NCI-H2196 treated with DMSO at 0.1 percent for 48 hours (cell line): Measurements from ENCODE around the gene MLLT10.
A peak's percentile ranks its signal among the peaks of the same experiment; 100 is the strongest.
"Not testable (repeated sequence)": the region's sequence is repeated elsewhere in the genome, so short reads cannot be mapped to it uniquely, and the experiment has no call there.

ENCODE experiments used
- DNase-seq: peaks from one replicate; lab custom pipeline; 2025; ENCODE audit not compliant: unreplicated experiment; lab: John Stamatoyannopoulos, UW

Gene MLLT10

DNA sequence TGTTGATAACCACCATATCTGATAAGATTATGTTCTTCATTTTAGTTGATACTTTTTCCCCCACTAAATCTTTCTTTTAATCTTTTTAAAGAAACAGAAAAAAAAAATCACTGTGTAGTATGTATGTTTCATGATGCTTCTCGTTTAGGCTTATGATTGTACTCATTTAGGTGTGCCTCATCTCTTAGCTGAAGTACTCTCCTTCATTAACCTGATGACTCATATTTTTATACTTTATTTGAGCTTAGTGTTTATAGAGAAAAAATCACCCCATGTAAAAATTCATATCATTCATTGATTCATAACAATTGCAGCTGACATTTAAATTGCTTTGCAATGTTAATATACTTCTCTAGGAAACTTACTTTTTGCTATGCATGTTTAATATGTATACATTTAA, 158.9 kb downstream of the MLLT10 start:
- no peak for DNase-seq

DNA sequence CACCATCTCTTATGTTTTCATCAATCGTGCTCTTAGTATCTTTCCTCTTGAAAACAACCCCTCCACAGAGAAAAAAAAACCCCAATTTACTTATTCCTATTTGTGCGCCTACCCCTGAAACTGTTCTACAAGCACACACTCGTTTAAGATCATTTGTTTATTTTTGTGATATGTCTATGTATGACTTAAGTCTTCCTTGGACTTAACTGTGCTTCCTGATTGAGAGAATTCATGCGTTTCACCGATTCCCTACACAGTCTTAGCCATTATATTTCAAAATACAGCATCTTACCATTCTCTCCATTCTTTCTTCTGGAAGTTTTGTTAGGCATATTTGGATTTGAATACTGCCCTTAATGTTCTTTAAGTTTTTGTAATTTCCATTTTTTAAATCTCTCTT, 159.4 kb downstream of the MLLT10 start:
- DNase-seq, result no peak

DNA sequence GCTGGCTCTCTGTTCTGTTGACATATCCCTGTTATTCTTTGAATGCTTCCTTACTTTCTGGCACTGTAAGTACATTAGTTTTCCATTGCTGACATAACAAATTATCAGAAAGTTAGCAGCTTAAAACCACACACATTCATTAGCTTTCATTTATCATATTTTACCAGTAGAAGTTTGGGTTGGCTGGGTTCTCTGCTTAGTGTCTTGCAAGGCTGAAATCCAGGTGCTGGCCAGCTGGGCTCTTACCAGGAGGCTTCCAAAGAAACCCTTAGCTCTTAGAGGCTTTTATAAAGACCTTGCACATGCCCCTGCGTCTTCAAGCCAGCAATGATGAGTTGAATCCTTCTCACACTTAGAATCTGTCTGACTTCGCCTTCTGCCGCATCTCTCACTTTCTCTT, 160.6 kb downstream of the MLLT10 start:
- no peak for DNase-seq

DNA sequence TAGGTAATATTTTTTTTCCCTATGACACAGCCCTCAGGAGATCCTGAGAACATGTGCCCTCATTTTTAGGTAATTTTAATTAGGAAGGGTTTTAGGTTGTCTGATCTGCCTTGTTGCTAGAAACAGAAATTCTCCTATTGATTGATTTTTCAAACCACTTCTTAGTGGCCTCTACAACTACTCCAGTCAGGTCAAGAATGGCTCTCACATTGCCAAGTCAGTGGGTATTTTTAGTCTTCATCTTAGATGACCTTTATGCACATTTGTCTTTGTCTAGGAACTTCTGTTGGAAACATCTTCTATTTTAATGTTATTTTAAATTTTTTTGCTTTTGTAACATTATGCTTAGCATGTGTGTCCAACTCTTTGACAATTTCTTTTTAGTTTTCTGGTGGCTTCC, 162.3 kb downstream of the MLLT10 start:
- DNase-seq, result no peak

DNA sequence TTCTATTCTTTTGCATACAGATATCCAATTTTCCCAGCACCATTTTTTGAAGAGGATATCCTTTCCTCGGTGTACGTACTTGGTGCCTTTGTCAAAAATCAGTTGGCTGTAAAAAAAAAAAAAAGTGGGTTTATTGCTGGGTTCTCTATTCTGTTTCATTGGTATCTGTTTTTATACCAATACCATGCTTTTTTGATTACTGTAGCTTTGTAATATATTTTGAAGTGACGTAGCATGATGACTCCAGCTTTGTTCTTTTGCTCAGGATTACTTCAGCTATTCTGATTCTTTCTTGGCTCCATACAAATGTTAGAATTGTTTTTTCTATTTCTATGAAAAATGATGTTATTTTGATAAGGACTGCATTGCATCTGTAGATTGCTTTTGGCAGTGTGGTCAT, 165.5 kb downstream of the MLLT10 start:
- DNase-seq, result no peak

DNA sequence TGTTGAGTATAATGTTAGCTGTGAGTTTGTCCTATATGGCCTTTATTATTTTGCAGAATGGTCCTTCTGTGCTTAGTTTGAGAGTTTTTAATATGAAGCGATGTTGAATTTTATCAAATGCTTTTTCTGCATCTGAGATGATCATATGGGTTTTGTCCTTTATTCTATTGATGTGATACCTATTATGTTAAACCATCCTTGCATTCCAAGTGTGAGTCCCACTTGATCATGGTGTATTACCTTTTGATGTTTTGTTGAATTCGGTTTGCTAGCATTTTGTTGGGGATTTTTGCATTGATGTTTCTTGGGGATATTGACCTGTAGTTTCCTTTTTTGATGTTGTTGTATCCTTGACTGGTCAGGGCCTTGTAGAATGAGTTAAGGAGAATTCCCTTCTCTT, 166.4 kb downstream of the MLLT10 start:
- no peak for DNase-seq

DNA sequence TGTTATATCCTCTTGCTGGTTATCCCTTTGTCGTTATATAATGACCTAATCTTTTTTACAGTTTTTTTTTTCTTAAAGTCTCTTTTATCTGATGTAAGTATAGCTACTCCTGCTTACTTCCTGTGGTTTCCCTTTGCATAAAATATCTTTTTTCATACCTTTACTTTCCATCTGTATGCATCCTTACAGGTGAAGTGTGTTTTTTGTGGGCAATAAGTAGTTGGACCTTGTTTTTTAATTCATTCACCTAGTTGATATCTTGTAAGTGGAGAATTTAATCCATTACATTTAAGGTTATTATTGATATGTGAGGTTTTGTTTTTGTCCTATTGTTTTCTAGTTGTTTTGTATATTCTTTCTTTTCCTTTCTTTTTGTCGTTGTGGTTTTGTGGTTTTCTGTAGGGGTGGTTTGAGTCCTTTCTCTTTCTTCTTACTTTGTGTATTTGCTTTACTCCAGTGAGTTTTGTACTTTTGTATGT, 168.6 kb downstream of the MLLT10 start:
- DNase-seq, result no peak

DNA sequence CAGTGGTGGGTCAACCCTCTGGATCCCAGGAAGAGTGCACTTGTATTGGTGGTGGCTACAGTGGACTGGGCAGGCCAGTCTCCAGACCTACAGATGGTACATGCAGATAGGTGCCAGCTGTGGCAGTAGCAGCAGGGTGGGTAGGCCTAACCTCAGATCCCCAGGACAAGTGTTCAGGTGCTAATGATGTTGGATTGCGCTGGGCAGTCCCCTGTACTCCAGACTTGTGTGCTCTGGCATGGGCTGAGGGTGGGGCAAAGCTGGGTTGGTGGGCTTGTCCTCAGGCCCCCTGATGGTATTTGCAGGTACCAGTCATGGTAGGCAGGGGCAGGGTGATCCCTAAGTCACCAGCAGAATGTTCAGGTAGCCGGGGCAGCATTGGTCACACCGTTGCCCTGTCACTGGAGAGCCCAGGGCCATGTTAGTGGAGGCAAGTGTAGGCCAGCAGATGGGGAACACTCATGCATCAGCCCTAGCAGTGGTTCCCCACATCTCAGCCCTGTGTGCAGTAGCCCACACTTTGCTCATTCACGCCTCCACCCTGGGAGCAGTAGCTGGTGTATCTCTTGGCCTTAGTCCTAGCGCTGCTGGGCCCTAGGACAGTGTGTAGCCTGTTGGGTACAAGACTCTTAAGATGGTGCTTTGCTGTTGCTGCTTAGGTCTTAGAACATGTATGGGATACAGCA, 171.3 kb downstream of the MLLT10 start:
- DNase-seq, result no peak

DNA sequence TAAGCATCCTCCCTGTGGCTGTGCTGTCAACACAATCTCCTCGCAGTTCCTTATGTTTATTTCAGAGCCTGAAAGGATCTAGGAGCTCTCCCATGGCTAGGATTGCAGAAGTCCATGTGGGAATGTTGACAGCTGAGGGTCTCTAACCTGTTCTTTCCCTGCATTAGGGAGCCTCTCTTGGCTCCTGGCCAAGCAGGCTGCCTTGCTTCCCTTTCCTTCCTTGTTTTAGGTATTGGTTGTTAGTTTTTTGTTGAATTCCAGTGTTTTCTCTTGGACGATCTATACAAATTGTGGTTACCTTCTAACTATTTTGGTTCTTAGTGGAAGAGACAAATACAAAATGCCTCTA, 171.8 kb downstream of the MLLT10 start:
- DNase-seq, result no peak

DNA sequence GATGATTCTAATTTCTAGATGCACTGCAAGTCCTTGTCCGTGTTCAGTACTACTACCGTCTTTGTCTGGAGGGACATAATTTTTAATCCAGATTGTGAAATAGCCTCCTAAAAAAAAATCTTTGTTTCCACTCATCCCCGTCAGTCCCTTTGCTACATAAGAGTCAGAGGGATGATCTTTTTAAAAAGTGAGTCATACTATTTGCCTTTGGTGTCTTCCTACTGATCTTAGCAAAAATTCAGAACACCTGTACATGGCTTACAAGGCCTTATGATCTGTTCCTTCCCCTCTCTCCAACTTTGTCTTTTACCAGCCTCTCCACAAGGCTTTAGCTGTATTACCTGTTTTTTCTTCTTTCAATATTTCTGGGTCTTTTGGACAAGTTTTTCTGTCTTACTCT, 173.5 kb downstream of the MLLT10 start:
- no peak for DNase-seq

DNA sequence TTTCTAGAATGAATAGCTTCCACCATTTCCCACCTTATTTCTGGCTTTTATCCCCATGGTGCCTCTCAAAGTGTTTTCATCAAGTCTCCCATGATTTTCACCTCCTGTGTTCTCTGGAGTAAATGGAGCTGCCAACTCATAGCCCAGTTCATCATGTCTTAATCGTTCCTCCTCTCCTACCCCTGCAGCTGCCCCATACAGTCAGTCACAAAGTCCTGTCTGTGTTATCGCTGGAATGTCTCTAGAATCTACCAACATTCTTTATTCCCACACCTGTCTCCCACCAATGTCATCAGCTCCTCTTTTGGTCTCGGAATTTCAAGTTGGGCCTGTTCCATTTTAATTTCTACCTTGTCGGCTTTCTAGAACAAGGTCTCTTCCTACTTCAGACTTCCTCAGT, 178.9 kb downstream of the MLLT10 start:
- no peak for DNase-seq

DNA sequence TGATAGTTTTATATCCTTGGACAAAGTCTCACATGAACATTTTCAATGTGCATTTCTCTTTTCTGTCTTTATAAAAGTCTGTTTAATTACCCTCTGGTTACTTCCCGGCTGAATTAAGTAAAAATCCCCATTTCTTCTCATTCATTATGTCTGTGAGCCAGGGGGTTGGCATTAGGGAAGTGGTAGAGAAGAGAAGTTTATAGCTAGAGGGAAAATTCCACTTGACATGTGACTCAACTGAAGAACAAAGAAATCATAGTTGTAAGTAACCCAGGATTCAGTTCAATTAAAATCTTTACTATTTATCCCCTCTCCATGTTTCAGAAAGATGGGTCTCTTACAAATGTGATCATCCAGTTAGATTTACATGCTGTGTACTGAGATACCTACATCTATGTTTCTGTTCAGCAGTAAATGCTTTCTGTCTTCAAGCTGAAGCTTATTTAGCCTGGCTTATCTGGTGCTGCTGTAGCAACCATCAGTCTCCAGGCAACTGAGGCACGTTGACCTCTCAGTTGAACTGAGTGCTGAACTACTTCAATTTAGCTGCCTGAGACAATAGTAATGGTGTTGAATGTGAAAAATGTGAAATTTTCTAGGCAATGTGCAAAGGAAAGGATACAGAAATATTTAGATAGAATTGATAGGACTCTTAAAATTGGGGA, 181.6 kb downstream of the MLLT10 start:
- DNase-seq, result no peak

DNA sequence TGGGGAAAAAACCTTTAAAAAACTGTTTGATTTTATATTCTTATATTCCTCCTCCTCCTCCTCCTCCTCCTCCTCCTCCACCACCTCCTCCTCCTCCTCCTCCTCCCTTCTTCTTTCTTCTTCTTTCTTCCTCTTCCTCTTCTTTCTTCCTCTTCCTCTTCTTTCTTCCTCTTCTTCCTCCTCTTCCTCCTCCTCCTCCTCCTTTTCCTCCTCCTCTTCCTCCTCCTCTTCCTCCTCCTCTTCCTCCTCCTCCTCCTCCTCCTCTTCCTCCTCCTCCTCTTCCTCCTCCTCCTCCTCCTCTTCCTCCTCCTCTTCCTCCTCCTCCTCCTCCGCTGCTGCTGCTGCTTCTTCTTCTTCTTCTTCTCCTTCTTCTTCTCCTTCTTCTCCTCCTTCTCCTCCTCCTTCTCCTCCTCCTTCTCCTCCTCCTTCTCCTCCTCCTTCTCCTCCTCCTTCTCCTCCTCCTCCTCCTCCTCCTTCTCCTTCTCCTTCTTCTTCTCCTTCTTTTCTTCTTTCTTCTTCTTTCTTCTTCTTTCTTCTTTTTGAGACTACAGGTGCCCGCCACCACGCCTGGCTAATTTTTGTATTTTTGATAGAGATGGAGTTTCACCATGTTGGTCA, 183.5 kb downstream of the MLLT10 start:
- not testable (repeated sequence) for DNase-seq

DNA sequence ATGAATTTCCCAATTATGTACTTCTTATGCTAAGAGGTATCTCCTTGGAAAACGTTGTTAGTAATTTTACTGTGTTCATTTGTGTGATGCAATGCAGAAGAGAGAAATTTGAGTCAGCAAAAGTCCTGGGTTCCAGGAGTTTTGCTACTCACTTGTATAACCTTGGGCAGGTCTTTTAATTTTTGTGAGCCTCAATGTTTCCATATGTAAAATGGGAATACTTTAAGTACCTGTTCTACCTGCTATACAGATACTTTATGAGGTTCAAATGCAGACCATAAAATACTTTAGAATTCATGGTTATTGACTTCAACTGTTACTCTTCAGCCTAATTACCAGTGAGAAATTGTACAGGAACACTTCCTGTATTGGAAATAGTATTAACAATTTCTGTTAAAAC, 185.5 kb downstream of the MLLT10 start:
- no peak for DNase-seq

DNA sequence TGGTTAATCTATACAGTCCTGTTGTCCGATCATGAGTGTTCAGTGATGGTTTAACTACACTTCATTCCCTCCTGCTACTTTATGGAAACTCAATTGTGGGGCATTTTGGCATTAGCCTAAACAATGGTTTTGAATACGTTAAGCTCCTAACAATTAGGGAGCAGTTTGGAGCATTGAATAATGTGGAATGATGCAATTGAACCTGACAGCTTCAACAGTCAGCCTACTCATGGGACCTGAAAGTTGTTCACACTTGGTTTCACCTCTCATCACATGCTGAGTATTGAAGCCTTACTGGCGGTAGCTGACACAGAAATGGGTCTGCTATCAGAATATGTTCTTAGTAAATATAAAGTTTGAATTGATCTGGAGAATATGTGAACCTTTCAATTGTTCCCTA, 186.1 kb downstream of the MLLT10 start:
- no peak for DNase-seq

DNA sequence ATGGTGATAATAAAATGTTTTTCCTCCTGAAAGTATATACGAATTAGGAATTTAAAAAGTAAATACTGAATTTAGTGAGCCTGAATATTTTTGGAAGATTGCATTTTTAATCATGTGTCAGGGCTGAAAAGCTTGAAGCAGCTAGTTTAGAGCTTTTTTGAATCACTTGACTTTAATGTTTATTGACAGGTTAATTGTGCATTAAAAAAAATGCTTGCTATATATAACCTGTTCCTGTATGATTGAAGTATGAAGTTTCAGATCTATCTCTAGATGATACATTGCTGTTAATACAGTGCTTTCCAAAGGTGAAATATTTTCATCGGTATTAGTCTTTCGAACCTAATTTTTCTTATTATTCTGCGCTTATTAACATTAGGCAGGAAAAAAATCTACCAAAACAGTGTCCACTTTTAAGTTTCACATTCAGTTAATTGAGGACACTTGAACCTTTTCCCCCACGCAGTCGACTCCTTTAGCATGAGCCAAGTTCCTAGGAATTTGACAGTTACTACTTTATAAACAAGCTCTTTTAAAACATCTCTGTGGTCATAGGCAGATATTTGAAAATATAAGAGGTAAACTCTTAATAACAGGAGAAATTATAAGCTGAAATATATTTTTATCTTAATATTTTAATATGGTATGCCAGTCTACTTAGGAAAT, 187.1 kb downstream of the MLLT10 start:
- no peak for DNase-seq

DNA sequence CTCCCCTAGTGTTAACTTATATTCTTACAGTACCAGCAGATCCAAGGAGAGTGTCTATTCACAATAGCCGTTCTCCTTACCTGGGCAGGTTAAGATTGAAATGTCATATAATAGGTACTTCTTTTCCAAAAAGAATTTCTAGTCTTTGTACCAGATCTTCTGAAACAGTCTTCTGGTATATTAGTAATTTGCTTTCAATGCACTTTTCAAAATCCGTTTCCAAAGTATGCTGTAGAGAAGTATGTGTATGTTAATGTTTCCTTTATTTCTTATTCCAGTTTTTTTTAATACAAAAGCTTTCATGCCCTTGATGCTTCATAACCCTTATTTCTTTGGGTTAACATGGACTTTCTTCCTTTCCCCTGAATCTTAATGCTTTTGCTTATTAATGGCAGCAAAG, 188.2 kb downstream of the MLLT10 start:
- DNase-seq, result no peak

DNA sequence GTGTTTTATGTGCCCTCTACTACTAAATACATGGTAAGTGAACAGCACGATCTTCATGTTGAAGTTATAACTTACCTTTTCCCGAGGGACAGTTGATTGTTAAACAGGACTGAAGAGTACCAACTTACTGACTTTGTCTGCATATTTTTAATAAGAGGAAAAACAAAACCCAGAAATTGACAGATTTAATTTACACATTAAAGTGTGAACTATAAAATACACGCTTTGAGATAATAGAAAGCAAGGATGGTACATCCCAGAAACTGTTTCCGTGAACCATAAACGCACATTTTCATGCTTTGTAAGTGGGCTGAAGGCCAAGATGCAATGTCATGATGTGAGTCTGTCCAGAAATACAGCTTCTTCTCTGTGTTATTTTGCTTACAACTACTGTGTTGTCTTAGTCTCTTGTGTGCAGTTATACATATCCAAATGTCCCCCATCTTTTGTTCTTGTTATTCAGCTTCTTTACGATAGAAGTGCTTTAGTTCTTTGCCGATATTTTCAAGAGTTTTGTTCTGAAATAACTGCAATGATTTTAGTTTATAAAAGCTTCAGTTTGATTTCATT, 190.1 kb downstream of the MLLT10 start:
- DNase-seq, result no peak

DNA sequence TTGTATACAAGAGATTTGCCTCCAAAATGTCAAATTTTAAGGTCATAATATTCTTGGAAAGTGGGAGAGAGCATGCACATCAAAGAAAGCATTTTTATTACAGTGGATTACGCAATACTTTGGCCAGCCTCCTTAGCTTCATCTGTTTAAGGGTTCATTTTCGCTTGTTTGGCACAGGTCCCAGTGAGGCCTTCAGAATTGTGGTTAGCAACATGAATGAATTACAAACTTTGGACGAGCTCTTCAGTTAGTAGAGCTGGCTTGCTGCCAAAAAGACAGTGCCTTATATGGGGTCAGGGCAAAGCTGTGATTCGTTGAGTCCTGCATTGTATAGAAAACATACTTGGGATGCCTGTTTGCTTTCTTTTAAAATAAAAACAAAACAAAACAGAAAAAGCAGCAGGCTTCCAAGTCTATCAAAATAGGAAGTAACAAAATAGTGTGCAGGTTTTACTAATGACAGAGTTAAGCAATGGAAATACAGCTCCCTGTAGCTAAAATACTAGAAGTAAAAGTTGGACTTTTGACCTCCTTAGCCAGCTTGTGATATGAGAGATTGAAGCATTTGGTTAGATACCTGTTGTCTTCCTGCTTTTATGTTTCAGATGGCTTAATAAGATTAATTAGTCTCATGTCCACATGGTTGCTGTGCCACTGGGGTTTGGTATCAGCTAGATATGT, 190.8 kb downstream of the MLLT10 start:
- peak; percentile 77 for DNase-seq

DNA sequence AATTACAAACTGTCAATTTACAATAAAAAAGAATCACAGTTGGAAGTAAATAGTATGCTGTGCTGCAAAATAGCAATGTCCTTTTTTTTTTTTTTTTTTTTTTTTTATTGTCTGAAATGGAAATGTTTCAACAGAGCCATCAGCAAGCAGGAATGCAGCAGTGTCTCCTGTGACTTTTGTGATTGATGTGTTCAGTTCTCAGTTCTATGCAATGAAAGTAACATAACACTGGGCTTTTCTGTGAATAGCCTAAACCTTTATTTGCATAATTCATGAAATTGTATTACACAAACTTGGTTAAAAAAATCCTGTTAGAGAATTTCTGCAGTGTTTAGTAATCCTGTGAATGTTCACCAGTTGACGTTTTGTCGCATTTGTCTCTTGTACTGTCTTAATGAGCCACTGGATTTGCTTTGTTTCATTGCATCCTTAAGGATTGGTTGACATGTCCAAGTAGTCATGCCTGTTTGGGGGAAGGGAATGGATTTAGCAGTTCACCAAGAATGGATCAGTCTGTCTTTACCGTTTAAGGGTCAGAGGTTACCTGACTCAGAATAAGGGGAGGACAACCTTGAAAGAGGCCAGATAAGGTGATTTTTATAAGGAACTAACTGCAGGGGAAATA, 192.7 kb downstream of the MLLT10 start:
- no peak for DNase-seq
